HG02840 (cell line): ENCODE data around the gene SCAI.
"Not testable (repeated sequence)": the region's sequence is repeated elsewhere in the genome, so short reads cannot be mapped to it uniquely, and the experiment has no call there.

Experiments used
- ATAC-seq: cut with Tn5 transposase; IDR thresholded peaks from one replicate; pipeline ENCODE4 v1.9.1; 2021; ENCODE audit warnings: mild to moderate bottlenecking, moderate library complexity, moderate number of reproducible peaks; ENCODE audit not compliant: unreplicated experiment, low FRiP score

Gene SCAI

GRCh38 chr9:125150349-125151245, 7.3 kb upstream of the SCAI start:
- ATAC-seq, result no peak

DNA sequence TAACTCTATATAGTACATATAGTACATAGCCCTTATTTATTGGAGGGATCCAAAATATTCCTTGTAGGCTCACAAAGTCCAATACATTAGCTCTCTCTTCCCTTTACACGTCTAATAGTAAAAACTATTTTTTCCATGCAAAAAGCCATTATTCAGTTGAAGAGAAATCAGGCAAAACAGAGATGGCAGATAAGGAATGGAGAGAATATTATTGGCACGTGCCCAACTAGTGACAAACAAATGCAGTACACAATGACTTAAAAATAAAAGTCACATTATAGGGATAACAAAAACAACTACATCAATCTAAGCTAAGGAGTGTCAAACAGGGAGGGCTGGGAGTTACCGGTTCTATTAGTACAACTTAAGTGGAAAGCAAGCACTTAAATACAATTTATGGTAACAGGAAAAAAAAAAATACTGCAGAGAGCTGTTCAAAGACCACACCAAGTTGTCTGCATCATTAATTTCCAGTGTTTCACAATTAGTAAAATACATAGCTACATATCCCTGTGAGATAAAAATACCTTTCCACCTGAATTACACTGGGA, 4.1 kb upstream of the SCAI start:
- no peak for ATAC-seq

DNA sequence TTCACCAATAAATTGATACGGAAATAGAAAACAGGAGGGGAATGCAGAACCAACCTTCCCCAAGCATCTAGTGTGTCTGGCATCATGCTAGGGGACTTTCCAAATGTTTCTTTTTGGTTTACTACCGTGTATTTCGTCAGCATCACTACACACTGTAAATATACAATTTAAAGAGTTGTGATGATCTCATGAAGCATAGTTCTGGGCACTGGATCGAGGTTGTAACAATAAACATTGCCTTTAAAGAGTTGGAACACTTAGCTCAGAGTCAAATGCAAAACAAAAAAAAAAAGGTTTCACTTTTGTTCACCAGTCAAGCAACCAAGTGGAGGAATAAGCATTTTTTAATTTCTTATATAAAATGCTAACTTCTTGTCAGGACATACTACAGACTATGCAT, 2.9 kb upstream of the SCAI start:
- ATAC-seq, result no peak

DNA sequence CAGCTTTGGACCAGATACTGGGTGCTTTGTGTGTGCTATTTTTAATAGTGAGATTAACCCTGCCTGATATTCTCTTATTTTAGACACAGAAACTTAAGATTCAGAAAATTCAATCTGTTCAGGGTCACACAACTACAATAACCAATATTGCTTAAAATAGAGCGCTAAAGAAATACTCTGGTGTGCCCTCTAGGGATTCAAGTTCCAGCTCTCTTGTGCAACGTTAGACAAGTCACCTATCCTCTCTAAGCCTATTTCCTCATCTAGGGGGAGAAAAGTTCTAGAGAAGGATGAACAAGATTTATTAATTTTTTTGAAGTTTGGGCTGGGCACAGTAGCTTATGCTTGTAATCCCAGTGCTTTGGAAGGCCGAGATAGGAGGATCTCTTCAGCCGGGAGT, 2.1 kb upstream of the SCAI start:
- no peak for ATAC-seq

DNA sequence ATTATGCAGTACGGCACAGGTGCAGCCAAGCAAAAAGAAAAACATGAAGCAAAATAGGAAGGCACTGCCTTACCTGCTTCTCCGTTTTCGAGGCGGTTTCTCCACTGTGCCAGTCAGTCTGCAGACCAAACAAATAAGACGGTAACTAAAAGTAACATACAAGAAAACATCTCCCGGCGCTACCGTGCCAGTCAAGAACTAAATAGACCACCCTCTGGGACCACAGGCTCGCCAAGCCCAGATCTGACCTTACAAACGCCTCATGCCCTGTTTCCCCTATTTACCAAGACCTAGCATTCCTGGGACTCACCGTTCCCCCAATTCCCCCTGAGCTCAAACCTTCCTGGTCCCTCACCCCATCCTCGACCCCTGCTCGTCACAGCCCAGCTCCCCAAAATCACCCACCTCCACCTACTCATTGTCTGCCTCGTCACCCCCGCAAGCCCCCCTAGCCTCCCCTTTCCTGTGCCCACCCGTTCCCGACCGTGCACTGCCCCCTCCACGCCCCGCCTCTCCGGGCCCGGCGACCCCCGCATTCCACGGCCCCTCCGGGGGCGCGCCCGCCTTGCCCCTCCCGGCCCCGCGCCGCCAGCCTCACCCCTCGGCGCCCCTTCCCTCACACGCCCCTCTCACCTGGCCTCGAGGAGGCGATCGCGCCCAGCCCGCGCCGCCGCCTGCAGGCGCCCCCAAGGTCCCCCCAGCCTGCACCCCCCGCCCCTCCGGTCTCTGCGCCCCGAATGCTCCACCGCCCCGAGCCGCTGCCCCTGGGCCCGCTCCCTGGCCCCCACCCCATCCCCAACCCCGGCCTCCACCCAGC, 560 bp downstream of the SCAI start:
- ATAC-seq, result peak; percentile 21

DNA sequence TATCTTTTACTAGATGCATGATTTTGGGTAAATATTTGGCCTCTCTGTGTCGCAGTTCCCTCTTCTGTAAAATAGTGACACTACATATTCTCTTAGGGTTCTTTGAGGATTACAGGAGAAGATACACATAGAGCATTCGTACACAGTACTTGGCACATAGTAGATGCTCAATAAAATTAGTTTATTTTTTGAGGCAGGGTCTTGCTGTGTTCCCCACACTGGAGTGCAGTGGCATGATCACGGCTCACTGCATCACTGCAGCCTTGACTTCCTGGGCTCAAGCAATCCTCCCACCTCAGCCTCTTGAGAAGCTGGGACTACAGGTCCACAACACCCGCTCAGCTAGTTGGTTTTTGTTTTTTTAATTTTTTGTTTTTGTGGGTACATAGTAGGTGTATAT, 1.6 kb downstream of the SCAI start:
- ATAC-seq, result no peak

DNA sequence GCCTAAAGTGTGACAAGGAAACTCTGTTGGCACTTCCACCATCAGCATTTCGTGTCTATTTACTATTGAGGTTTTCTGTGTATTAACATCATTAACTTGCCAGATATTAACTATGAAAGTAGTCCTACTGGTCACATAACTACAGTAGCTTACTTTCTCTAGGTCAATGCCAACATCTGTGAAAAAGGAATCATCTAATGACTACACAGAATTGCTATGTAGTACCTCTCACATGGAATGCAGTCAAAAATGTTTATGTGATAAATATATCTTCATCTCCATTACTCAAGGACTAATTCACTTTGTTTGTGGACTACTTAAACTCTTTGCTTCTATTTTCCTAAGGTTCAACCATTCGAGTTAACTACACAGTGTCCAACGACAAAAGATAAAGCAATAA, 2.1 kb downstream of the SCAI start:
- no peak for ATAC-seq

DNA sequence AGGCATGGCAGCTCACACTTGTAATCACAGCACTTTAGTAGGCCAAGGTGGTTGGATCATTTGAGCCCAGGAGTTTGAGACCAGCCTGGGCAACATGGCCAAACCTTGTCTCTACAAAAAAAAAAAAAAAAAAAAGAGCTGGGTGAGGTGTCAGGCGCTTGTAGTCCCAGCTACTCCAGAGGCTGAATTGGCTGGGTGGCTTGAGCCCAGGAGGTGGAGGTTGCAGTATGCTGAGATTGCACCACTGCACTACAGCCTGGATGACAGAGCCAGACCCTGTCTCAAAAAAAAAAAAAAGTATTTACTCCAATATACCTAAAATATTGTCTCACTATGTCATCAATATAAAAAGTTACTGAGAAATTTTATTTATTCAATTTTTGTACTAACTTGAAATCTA, 2.8 kb downstream of the SCAI start:
- ATAC-seq, result no peak

DNA sequence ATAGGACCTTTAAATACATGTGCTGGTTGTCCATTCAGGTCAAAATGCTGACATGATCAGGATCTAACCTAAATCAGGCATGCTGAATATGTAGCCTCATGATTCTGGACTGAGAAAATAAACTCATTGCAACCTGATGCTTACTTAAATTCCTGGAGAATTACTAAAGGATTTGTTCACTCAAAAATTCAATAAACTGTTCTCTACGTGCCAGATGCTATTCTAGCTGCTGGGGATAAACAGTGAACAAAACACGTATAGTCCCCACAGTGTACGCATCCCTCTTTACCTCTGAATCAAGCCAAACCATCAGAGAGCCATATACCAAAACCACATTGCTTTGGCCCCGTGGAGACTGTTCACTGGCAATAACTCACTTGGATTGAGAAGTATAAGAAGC, 6.1 kb downstream of the SCAI start:
- ATAC-seq, result no peak

DNA sequence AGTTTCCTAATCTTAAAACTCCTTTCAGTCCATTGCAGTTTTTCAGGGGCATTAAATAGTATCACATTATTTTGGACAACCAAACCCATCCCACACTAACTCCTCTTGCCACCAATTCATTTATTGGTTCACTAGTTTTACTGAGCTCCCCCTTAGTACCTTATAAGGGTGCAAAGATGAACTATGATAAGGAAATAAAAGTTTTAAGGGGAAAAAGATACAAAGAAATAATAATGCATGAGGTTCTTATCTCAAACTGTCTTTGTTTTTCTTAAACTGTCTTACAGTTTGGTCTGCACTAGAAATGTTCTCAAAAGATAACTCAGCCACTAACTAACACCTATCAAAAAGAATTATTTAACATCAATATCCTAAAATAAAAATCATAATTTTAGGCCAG, 8.4 kb downstream of the SCAI start:
- ATAC-seq, result no peak

- no peak for ATAC-seq
These were observed 9.7 kb downstream of the SCAI start for GRCh38 chr9:125133403-125134329.

- ATAC-seq, result no peak
These were observed 11.6 kb downstream of the SCAI start for GRCh38 chr9:125131778-125132177.

GRCh38 chr9:125126019-125126746, 17.1 kb downstream of the SCAI start:
- peak; percentile 72 for ATAC-seq

DNA sequence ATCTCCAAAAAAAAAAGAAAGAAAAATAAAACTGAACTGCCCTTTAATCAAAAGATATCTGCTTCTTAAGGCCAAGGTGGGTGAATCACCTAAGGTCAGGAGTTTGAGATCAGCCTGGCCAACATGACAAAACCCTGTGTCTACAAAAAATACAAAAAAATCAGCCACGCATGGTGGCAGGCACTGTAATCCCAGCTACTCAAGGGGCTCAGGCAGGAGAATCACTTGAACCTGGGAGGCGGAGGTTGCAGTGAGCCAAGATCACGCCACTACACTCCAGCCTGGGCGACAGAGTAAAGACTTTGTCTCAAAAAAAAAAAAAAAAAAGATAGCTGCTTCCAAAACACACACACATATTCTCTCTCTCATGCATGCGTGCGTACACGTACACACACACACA, 17.8 kb downstream of the SCAI start:
- ATAC-seq, result no peak

DNA sequence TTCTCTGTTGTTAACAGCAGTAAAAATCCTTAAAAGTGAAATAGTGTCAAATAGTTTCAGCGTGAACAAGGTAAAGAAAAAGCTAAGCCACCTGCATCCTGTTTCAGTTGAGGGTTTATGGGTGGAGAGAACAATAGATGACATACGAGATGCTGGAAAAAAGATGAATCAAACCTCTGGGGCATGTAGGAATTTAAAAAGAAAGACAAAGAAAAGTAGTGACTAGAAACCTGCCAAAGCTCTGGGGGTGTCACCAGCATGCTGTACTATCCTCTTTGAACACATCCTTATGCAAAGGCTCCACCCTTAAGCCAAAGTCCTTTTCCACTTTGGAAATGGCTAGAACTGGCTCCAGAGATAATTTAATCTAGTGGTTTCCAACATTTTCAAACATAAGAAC, 22.2 kb downstream of the SCAI start:
- ATAC-seq, result no peak

GRCh38 chr9:125119643-125120286, 23.6 kb downstream of the SCAI start:
- ATAC-seq, result no peak

DNA sequence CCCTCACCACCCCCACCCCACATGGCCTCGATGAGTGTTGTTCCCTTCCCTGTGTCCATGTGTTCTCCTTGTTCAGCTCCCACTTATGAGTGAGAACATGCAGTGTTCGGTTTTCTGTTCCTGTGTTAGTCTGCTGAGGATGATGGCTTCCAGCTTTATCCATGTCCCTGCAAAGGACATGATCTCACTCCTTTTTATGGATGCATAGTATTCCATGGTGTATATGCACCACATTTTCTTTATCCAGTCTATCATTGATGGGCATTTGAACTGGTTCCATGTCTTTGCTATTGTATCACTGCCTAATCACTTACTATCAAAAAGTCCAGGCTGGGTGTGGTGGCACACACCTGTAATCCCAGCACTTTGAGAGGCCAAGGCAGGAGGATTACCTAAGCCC, 24.6 kb downstream of the SCAI start:
- ATAC-seq, result not testable (repeated sequence)

DNA sequence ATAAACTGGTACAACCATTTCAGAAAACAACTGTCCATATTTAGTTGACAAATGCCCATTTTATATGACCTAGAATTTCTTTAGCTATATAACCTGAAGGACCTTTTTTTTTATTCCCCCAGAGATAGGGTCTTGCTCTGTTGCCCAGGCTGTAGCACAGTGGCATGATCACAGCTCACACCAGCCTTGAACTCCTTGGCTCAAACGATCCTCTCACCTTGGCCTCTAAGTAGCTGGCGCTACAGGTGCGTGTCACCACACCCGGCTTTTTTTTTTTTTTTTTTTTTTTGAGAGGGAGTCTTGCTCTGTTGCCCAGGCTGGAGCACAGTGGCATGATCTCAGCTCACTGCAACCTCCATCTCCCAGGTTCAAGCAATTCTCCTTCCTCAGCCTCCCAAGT, 28.8 kb downstream of the SCAI start:
- ATAC-seq, result not testable (repeated sequence)

- ATAC-seq, result no peak
These were observed 32.9 kb downstream of the SCAI start for GRCh38 chr9:125110464-125110863.
